ENCODE measurements around the gene RPS15.
A peak's percentile ranks its signal among the peaks of the same experiment; 100 is the strongest.

RPS15 gene

GRCh38 chr19:1395194-1396018 lies 42.8 kb upstream of the RPS15 start:
- Histone ChIP-seq H3K9me3 (ENCODE audit: control insufficient read depth in 5 of 5, low read length in 5 of 5) (no peaks in the 10 kb centered on the region), H3K27me3 (ENCODE audit: control insufficient read depth in 5 of 5, insufficient read depth in 4 of 5, low read length in 5 of 5) (peaks cover 0 to 4% (median 0%) of the 10 kb centered on the region in 5 donors), H3K9ac (ENCODE audit: low read length in 5 of 5) (no peak overlapping the region), H3K27ac (ENCODE audit: low read depth, low read length) (no peak overlapping the region), H3K4me1 (ENCODE audit: control insufficient read depth in 5 of 5, insufficient read depth in 5 of 5, low read length in 5 of 5) (peaks cover 0 to 30% (median 19%) of the 10 kb centered on the region in 5 donors), H3K4me3 (ENCODE audit: low read depth in 1 of 5, low read length in 5 of 5) (no peak overlapping the region), H3K36me3 (ENCODE audit: control insufficient read depth in 5 of 5, insufficient read depth in 5 of 5, low read length in 5 of 5) (peaks cover 0 to 45% (median 33%) of the 10 kb centered on the region in 5 donors)

GRCh38 chr19:1396019-1396767 lies 42.0 kb upstream of the RPS15 start:
- Histone ChIP-seq H3K9me3 (ENCODE audit: control insufficient read depth in 5 of 5, low read length in 5 of 5) (no peaks in the 10 kb centered on the region), H3K36me3 (ENCODE audit: control insufficient read depth in 5 of 5, insufficient read depth in 5 of 5, low read length in 5 of 5) (peaks cover 0 to 37% (median 25%) of the 10 kb centered on the region in 5 donors), H3K4me3 (ENCODE audit: low read depth in 1 of 5, low read length in 5 of 5) (peak overlapping the region in 1 of 5 donors; percentile 31), H3K9ac (ENCODE audit: low read length in 5 of 5) (no peak overlapping the region), H3K27me3 (ENCODE audit: control insufficient read depth in 5 of 5, insufficient read depth in 4 of 5, low read length in 5 of 5) (peaks cover 0 to 4% (median 0%) of the 10 kb centered on the region in 5 donors), H3K27ac (ENCODE audit: low read depth, low read length) (no peak overlapping the region), H3K4me1 (ENCODE audit: control insufficient read depth in 5 of 5, insufficient read depth in 5 of 5, low read length in 5 of 5) (peaks cover 0 to 38% (median 27%) of the 10 kb centered on the region in 5 donors)

GRCh38 chr19:1396768-1397679 lies 41.2 kb upstream of the RPS15 start:
- no peak overlapping the region for H3K4me3 ChIP-seq (ENCODE audit: low read depth in 1 of 5, low read length in 5 of 5)
- H3K9ac ChIP-seq (ENCODE audit: low read length in 5 of 5): no peak overlapping the region
- H3K36me3 ChIP-seq (ENCODE audit: control insufficient read depth in 5 of 5, insufficient read depth in 5 of 5, low read length in 5 of 5): peaks cover 0 to 30% (median 21%) of the 10 kb centered on the region in 5 donors
- no peak overlapping the region for H3K27ac ChIP-seq (ENCODE audit: low read depth, low read length)
- peaks cover 0 to 4% (median 0%) of the 10 kb centered on the region in 5 donors for H3K27me3 ChIP-seq (ENCODE audit: control insufficient read depth in 5 of 5, insufficient read depth in 4 of 5, low read length in 5 of 5)
- peaks cover 0 to 42% (median 32%) of the 10 kb centered on the region in 5 donors for H3K4me1 ChIP-seq (ENCODE audit: control insufficient read depth in 5 of 5, insufficient read depth in 5 of 5, low read length in 5 of 5)
- no peaks in the 10 kb centered on the region for H3K9me3 ChIP-seq (ENCODE audit: control insufficient read depth in 5 of 5, low read length in 5 of 5)

GRCh38 chr19:1397838-1398237 lies 40.4 kb upstream of the RPS15 start:
- peaks cover 0 to 46% (median 37%) of the 10 kb centered on the region in 5 donors for H3K4me1 ChIP-seq (ENCODE audit: control insufficient read depth in 5 of 5, insufficient read depth in 5 of 5, low read length in 5 of 5)
- H3K27ac ChIP-seq (ENCODE audit: low read depth, low read length): no peak overlapping the region

GRCh38 chr19:1399079-1399478 lies 39.1 kb upstream of the RPS15 start:
- Histone ChIP-seq H3K4me3 (ENCODE audit: low read depth in 1 of 5, low read length in 5 of 5) (no peak overlapping the region), H3K9me3 (ENCODE audit: control insufficient read depth in 5 of 5, low read length in 5 of 5) (no peaks in the 10 kb centered on the region), H3K4me1 (ENCODE audit: control insufficient read depth in 5 of 5, insufficient read depth in 5 of 5, low read length in 5 of 5) (peaks cover 0 to 46% (median 37%) of the 10 kb centered on the region in 5 donors), H3K27me3 (ENCODE audit: control insufficient read depth in 5 of 5, insufficient read depth in 4 of 5, low read length in 5 of 5) (peaks cover 0 to 4% (median 0%) of the 10 kb centered on the region in 5 donors), H3K9ac (ENCODE audit: low read length in 5 of 5) (no peak overlapping the region), H3K36me3 (ENCODE audit: control insufficient read depth in 5 of 5, insufficient read depth in 5 of 5, low read length in 5 of 5) (peaks cover 0 to 10% (median 2%) of the 10 kb centered on the region in 5 donors), H3K27ac (ENCODE audit: low read depth, low read length) (no peak overlapping the region)

More at GRCh38 chr19:1397838-1398237, 40.4 kb upstream of the RPS15 start:
- H3K9ac ChIP-seq (ENCODE audit: low read length in 5 of 5): no peak overlapping the region
- peaks cover 0 to 4% (median 0%) of the 10 kb centered on the region in 5 donors for H3K27me3 ChIP-seq (ENCODE audit: control insufficient read depth in 5 of 5, insufficient read depth in 4 of 5, low read length in 5 of 5)
- no peak overlapping the region for H3K4me3 ChIP-seq (ENCODE audit: low read depth in 1 of 5, low read length in 5 of 5)
- peaks cover 0 to 22% (median 14%) of the 10 kb centered on the region in 5 donors for H3K36me3 ChIP-seq (ENCODE audit: control insufficient read depth in 5 of 5, insufficient read depth in 5 of 5, low read length in 5 of 5)
- H3K9me3 ChIP-seq (ENCODE audit: control insufficient read depth in 5 of 5, low read length in 5 of 5): no peaks in the 10 kb centered on the region

GRCh38 chr19:1399745-1400144 lies 38.5 kb upstream of the RPS15 start:
- Histone ChIP-seq H3K9ac (ENCODE audit: low read length in 5 of 5) (no peak overlapping the region), H3K27ac (ENCODE audit: low read depth, low read length) (no peak overlapping the region), H3K27me3 (ENCODE audit: control insufficient read depth in 5 of 5, insufficient read depth in 4 of 5, low read length in 5 of 5) (peaks cover 0 to 4% (median 0%) of the 10 kb centered on the region in 5 donors), H3K36me3 (ENCODE audit: control insufficient read depth in 5 of 5, insufficient read depth in 5 of 5, low read length in 5 of 5) (peaks cover 0 to 4% (median 0%) of the 10 kb centered on the region in 5 donors), H3K9me3 (ENCODE audit: control insufficient read depth in 5 of 5, low read length in 5 of 5) (no peaks in the 10 kb centered on the region), H3K4me1 (ENCODE audit: control insufficient read depth in 5 of 5, insufficient read depth in 5 of 5, low read length in 5 of 5) (peaks cover 0 to 46% (median 37%) of the 10 kb centered on the region in 5 donors), H3K4me3 (ENCODE audit: low read depth in 1 of 5, low read length in 5 of 5) (no peak overlapping the region)

GRCh38 chr19:1400281-1401137 lies 37.7 kb upstream of the RPS15 start:
- peaks cover 0 to 40% (median 36%) of the 10 kb centered on the region in 5 donors for H3K4me1 ChIP-seq (ENCODE audit: control insufficient read depth in 5 of 5, insufficient read depth in 5 of 5, low read length in 5 of 5)
- H3K36me3 ChIP-seq (ENCODE audit: control insufficient read depth in 5 of 5, insufficient read depth in 5 of 5, low read length in 5 of 5): no peaks in the 10 kb centered on the region
- peak overlapping the region in 4 of 5 donors; percentile 59 to 71 (median 62) for H3K4me3 ChIP-seq (ENCODE audit: low read depth in 1 of 5, low read length in 5 of 5)
- peaks cover 0 to 4% (median 0%) of the 10 kb centered on the region in 5 donors for H3K27me3 ChIP-seq (ENCODE audit: control insufficient read depth in 5 of 5, insufficient read depth in 4 of 5, low read length in 5 of 5)
- peak overlapping the region in 4 of 5 donors; percentile 20 to 79 (median 65) for H3K9ac ChIP-seq (ENCODE audit: low read length in 5 of 5)
- no peaks in the 10 kb centered on the region for H3K9me3 ChIP-seq (ENCODE audit: control insufficient read depth in 5 of 5, low read length in 5 of 5)
- H3K27ac ChIP-seq (ENCODE audit: low read depth, low read length): no peak overlapping the region

GRCh38 chr19:1401138-1401888 lies 36.9 kb upstream of the RPS15 start, which contains the start of gene GAMT:
Gene GAMT (minus strand): TSS chr19:1401542. CDS start chr19:1401476, 66 bp downstream.
- Histone ChIP-seq H3K27ac (ENCODE audit: low read depth, low read length) (no peak within 1 kb of the TSS), H3K4me3 (ENCODE audit: low read depth in 1 of 5, low read length in 5 of 5) (peak within 1 kb of the TSS in 4 of 5 donors; percentile 59 to 71 (median 62)), H3K9me3 (ENCODE audit: control insufficient read depth in 5 of 5, low read length in 5 of 5) (no peaks in the 10 kb centered on the region), H3K4me1 (ENCODE audit: control insufficient read depth in 5 of 5, insufficient read depth in 5 of 5, low read length in 5 of 5) (peaks cover 0 to 32% (median 28%) of the 10 kb centered on the region in 5 donors), H3K36me3 (ENCODE audit: control insufficient read depth in 5 of 5, insufficient read depth in 5 of 5, low read length in 5 of 5) (no peaks in the 10 kb centered on the region), H3K9ac (ENCODE audit: low read length in 5 of 5) (peak within 1 kb of the TSS in 4 of 5 donors; percentile 20 to 79 (median 65)), H3K27me3 (ENCODE audit: control insufficient read depth in 5 of 5, insufficient read depth in 4 of 5, low read length in 5 of 5) (peaks cover 0 to 4% (median 0%) of the 10 kb centered on the region in 5 donors)

Measured in subcutaneous abdominal adipose tissue (tissue), 5 donors.